CD8-positive, alpha-beta memory T cell (primary cell): ENCODE measurements around the gene KXD1. TPM values are rescaled to one million over a fixed set of nuclear protein-coding genes. Genes with fewer than 3 reads are reported as not detected.
"Not testable (repeated sequence)": the region's sequence is repeated elsewhere in the genome, so short reads cannot be mapped to it uniquely, and the experiment has no call there.

Source experiments
- CTCF ChIA-PET: fragments of 350-600 bp; sonication (Branson Sonifier 250); formaldehyde crosslinking; loops from one replicate; lab custom pipeline; 2021; ENCODE audit warnings: antibody characterized with exemption; lab: Charles Lee
- POLR2A ChIA-PET: fragments of 350-600 bp; sonication (Branson Sonifier 250); formaldehyde crosslinking; loops from one replicate; lab custom pipeline; 2021; ENCODE audit warnings: antibody characterized with exemption; lab: Charles Lee
- DNase-seq, 5 donors: peaks; one replicate each; pipeline versions ENCODE4 v3.0.0 to v3.0.0-alpha.2; 2020 to 2022; ENCODE audit warnings: mixed read lengths in 1 of 5
- H3K27ac ChIP-seq: one replicate; pipeline ENCODE4 v1.7.0; 2013; ENCODE audit warnings: low read depth, mild to moderate bottlenecking, low read length, moderate library complexity
- H3K27me3 ChIP-seq: 2 replicates; pipeline ENCODE4 v1.7.0; 2013; ENCODE audit warnings: low read length, mild to moderate bottlenecking; ENCODE audit not compliant: insufficient read depth, poor library complexity, severe bottlenecking
- H3K36me3 ChIP-seq: 2 replicates; pipeline ENCODE4 v1.7.0; 2013; ENCODE audit warnings: mild to moderate bottlenecking, low read length, moderate library complexity; ENCODE audit not compliant: insufficient read depth
- H3K4me1 ChIP-seq: 2 replicates; pipeline ENCODE4 v1.7.0; 2013; ENCODE audit warnings: mild to moderate bottlenecking, low read length, moderate library complexity; ENCODE audit not compliant: insufficient read depth
- H3K4me3 ChIP-seq: 2 replicates; pipeline ENCODE4 v1.7.0; 2013; ENCODE audit warnings: mild to moderate bottlenecking, low read length
- H3K9me3 ChIP-seq: 2 replicates; pipeline ENCODE4 v1.7.0; 2013; ENCODE audit warnings: mild to moderate bottlenecking, low read length
- H3K27ac Mint-ChIP-seq, 8 donors: one replicate each; pipeline ENCODE4 v1.8.0; 2020 to 2021; ENCODE audit warnings: mixed read lengths in 8 of 8, mild to moderate bottlenecking in 6 of 8, inconsistent platforms in 3 of 8, moderate library complexity in 3 of 8
- H3K27me3 Mint-ChIP-seq, 2 donors: one replicate each; pipeline ENCODE4 v1.8.0; 2020 to 2021; ENCODE audit warnings: mixed read lengths in 2 of 2, mild to moderate bottlenecking in 1 of 2, moderate library complexity in 1 of 2
- H3K36me3 Mint-ChIP-seq, 3 donors: one replicate each; pipeline ENCODE4 v1.8.0; 2020 to 2021; ENCODE audit warnings: mixed read lengths in 3 of 3, inconsistent platforms in 1 of 3, mild to moderate bottlenecking in 1 of 3
- H3K4me1 Mint-ChIP-seq, 3 donors: one replicate each; pipeline ENCODE4 v1.8.0; 2020 to 2021; ENCODE audit warnings: mixed read lengths in 3 of 3, inconsistent platforms in 1 of 3, mild to moderate bottlenecking in 1 of 3
- H3K4me3 Mint-ChIP-seq, 7 donors: one replicate each; pipeline ENCODE4 v1.8.0; 2020 to 2021; ENCODE audit warnings: mixed read lengths in 7 of 7, mild to moderate bottlenecking in 6 of 7, moderate library complexity in 4 of 7, inconsistent platforms in 2 of 7
- H3K9me3 Mint-ChIP-seq, 5 donors: one replicate each; pipeline ENCODE4 v1.8.0; 2020 to 2022; ENCODE audit warnings: mixed read lengths in 5 of 5, mild to moderate bottlenecking in 3 of 5, moderate library complexity in 2 of 5, inconsistent platforms in 1 of 5
- polyA plus RNA-seq: library from polyadenylated mRNA; unstranded; fragments of 300-500 nt; fragmentation: Illumina TruSeq; gene quantifications from one replicate; pipeline ENCODE4 v1.2.3, GENCODE V29; 2021
- total RNA-seq, 2 experiments: library from RNA; stranded (reverse); gene quantifications; one replicate each; pipeline ENCODE4 v1.2.3, GENCODE V29; 2021

Gene KXD1
- total and polyA plus RNA-seq, 3 experiments from 2014 or later: 84.4 to 128 (median 127) TPM

DNA sequence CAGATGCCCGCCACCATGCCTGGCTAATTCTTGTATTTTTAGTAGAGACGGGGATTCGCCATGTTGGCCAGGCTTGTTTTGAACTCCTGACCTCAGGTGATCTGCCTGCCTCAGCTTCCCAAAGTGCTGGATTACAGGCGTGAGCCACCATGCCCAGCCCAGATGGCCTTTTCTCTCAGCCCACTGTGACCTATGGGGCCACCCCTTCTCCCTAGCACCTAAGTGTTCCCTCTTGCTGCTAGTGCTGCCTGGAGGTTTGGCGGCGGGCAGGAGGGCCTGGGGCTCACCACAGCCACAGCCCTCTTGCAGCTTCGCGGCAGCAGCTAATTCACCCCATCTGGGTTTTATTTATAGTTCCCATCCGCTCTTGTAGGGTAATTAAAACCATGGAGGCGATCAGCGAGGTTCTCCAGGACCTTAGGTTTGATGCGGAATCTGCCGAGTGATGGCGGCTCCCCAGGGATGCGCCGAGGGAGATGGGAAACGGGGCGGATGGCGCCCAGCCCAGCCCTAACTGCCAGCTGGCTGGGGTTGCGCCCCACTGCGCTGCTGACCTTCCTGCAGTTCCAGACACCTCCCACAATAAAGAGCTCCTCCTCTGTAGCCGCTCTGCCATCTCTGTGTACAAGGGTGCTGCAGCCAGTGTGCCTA lies 34.2 kb downstream of the KXD1 start:
- Histone ChIP-seq H3K4me1 (peaks cover 36% of the 10 kb centered on the region), H3K36me3 (peaks cover 6% of the 10 kb centered on the region), H3K9me3 (no peaks in the 10 kb centered on the region), H3K27ac (no peak overlapping the region), H3K4me3 (no peak overlapping the region), H3K27me3 (peaks cover 1% of the 10 kb centered on the region)
- ChIA-PET POLR2A (interaction anchor here (0.9 kb wide), 1 partner anchor 48 kb away, joined by 3 read pairs; no protein-coding TSS in a partner anchor), CTCF (interaction anchor here (0.8 to 4.3 kb wide), 3 partner anchors 15 to 256 kb away, joined by 3 to 25 read pairs (median 3); no protein-coding TSS in a partner anchor)
- peaks cover 0 to 3% of the 10 kb centered on the region in 2 donors for H3K27me3 Mint-ChIP-seq
- H3K9me3 Mint-ChIP-seq: no peaks in the 10 kb centered on the region
- H3K36me3 Mint-ChIP-seq: peaks cover 0 to 21% (median 0%) of the 10 kb centered on the region in 3 donors
- H3K27ac Mint-ChIP-seq: peak overlapping the region in 4 of 8 donors; percentile 45 to 86 (median 70)
- peak overlapping the region in 4 of 7 donors; percentile 15 to 67 (median 42) for H3K4me3 Mint-ChIP-seq
- peaks cover 33 to 46% (median 38%) of the 10 kb centered on the region in 3 donors for H3K4me1 Mint-ChIP-seq
- DNase-seq: peak in 1 of 5 donors; percentile 41

DNA sequence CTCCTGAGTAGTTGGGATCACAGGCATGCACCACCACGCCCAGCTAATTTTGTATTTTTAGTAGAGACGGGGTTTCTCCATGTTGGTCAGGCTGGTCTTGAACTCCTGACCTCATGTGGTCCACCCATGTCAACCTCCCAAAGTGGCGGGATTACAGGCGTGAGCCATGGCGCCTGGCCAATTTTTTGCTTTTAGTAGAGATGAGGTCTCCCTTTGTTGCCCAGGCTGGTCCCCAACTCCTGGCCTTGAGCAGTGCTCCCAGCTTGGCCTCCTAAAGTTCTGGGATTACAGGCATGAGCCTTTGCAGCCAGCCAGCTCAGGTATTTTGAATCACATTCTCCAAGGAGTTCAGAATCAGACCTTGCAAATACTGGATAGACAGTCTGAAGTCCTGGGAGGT lies 35.1 kb downstream of the KXD1 start:
- not testable (repeated sequence) for H3K9me3 ChIP-seq
- H3K4me1 ChIP-seq: peaks cover 34% of the 10 kb centered on the region
- H3K4me1 Mint-ChIP-seq: peaks cover 31 to 43% (median 36%) of the 10 kb centered on the region in 3 donors

DNA sequence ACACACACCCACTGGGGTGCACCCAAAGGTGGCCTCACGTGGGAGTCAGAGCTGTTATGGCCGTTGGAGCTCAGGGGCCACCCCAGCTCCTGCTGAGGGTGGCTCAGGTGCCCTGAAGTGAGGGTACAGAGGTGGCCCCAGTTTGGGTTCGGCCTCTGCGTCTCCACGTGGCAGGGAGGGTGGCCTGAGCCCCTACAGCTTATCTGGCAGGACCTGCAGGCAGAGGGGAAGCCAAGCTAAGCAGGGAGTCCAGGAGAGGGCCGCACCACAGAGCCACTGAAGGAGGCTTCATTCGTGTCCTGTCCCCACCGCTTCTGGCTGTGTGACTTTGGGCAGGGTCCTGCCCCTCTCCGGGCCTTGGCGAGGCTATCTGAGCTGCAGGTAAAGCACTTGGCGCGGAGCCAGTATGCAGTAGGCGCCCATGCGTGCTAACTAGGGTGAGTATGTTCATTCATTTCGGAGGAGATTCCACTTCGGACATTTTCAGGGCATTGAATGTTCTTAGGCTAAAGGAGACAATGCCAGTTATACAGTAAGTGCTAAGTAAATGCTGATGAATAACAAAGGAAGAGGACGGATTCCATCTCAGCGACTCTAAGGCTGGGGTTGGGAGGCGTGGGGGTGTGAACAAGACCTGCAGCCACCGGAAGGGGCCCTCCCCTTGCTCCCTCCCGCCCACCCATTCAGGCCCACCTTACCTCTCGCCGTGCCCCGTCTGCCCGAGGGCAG lies 35.9 kb downstream of the KXD1 start:
- H3K9me3 Mint-ChIP-seq: no peaks in the 10 kb centered on the region
- H3K36me3 Mint-ChIP-seq: peaks cover 0 to 21% (median 0%) of the 10 kb centered on the region in 3 donors
- peaks cover 28% of the 10 kb centered on the region for H3K4me1 ChIP-seq
- no peak overlapping the region for H3K27ac ChIP-seq
- H3K27me3 ChIP-seq: peaks cover 4% of the 10 kb centered on the region
- no peaks in the 10 kb centered on the region for H3K9me3 ChIP-seq
- peak overlapping the region; percentile 56 to 74 (median 71) for H3K4me3 Mint-ChIP-seq
- H3K4me3 ChIP-seq: no peak overlapping the region
- POLR2A ChIA-PET: interaction anchor here (0.5 to 1.6 kb wide), 10 partner anchors 12 to 1223 kb away, joined by 3 to 5 read pairs (median 3); partner anchors contain the start of genes KXD1, TMEM59L and UBA52
- peaks cover 6% of the 10 kb centered on the region for H3K36me3 ChIP-seq
- H3K27me3 Mint-ChIP-seq: peaks cover 0 to 3% of the 10 kb centered on the region in 2 donors
- H3K4me1 Mint-ChIP-seq: peaks cover 24 to 36% (median 29%) of the 10 kb centered on the region in 3 donors
- CTCF ChIA-PET: interaction anchor here (0.6 to 4.3 kb wide), 24 partner anchors 8 to 397 kb away, joined by 3 to 25 read pairs (median 4); partner anchors contain the start of genes COPE, DDX49 and UBA52
- DNase-seq: peak in 1 of 5 donors; percentile 52
- H3K27ac Mint-ChIP-seq: peak overlapping the region; percentile 29 to 86 (median 62)

More for the DNA sequence above, 35.1 kb downstream of the KXD1 start:
- Mint-ChIP-seq H3K27ac (peak overlapping the region in 5 of 8 donors; percentile 8 to 74 (median 54)), H3K36me3 (peaks cover 0 to 21% (median 0%) of the 10 kb centered on the region in 3 donors), H3K4me3 (peak overlapping the region in 2 of 7 donors; percentile 11 to 70)
- CTCF ChIA-PET: interaction anchor here (1.0 to 4.3 kb wide), 4 partner anchors 15 to 255 kb away, joined by 3 to 25 read pairs (median 6); partner anchors contain the start of gene UBA52
- not testable (repeated sequence) for H3K36me3 ChIP-seq, H3K9me3 Mint-ChIP-seq, H3K27me3 ChIP-seq, H3K4me3 ChIP-seq, H3K27ac ChIP-seq, H3K27me3 Mint-ChIP-seq
- DNase-seq: peak in 1 of 5 donors; percentile 42
- POLR2A ChIA-PET: interaction anchor here (0.5 to 1.6 kb wide), 4 partner anchors 11 to 21 kb away, joined by 3 to 5 read pairs (median 4); partner anchors contain the start of genes TMEM59L and UBA52

DNA sequence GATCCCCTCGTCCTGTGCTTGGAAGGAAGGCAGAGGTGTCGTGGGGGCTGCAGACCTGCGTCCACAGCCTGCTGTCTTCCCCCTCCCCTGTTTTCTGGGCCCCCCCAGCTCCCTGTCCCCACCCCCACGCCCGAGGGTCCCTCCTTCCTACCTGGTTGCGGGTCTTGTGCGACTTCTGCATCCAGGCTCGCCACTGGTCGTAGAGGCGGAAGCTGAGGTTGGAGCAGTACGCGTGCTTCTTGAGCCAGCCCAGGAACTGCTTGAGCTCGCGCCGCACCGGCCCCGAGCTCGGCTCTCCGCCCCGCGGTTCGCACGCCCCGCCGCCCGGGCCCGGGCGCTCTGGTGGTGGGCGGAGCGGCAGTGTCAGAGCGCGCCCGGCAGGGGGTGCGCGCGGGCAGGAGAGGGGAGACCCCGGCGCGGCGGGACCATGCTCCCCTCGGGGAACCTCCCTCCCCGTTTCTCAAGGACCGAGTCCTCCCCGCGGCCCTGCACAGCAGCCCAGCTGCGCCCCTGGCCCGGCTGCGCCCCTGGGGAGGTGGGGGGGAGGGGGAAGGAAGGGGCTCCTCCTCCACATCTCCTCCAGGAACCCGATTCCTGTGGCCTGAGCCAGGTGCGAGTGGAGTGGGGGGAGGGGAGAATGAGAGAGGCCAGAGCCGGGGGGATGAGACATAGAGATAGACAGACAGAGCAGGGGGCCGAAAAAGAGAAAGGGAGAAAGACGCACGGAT lies 36.6 kb downstream of the KXD1 start:
- H3K27ac ChIP-seq: peak overlapping the region; percentile 38
- H3K4me3 ChIP-seq: peak overlapping the region; percentile 75
- peaks cover 6% of the 10 kb centered on the region for H3K36me3 ChIP-seq
- peaks cover 24 to 36% (median 29%) of the 10 kb centered on the region in 3 donors for H3K4me1 Mint-ChIP-seq
- DNase-seq: peak; percentile 66 to 81 (median 72)
- POLR2A ChIA-PET: interaction anchor here (0.5 to 1.6 kb wide), 6 partner anchors 18 to 1120 kb away, joined by 3 to 5 read pairs (median 3); partner anchors contain the start of genes KXD1 and UBA52
- peak overlapping the region; percentile 68 to 79 (median 77) for H3K4me3 Mint-ChIP-seq
- peaks cover 0 to 19% (median 0%) of the 10 kb centered on the region in 3 donors for H3K36me3 Mint-ChIP-seq
- CTCF ChIA-PET: interaction anchor here (0.6 to 4.3 kb wide), 24 partner anchors 8 to 396 kb away, joined by 3 to 25 read pairs (median 4); partner anchors contain the start of genes COPE and DDX49
- no peaks in the 10 kb centered on the region for H3K9me3 ChIP-seq
- H3K9me3 Mint-ChIP-seq: no peaks in the 10 kb centered on the region
- peaks cover 28% of the 10 kb centered on the region for H3K4me1 ChIP-seq
- peak overlapping the region; percentile 56 to 89 (median 82) for H3K27ac Mint-ChIP-seq
- peaks cover under 1 to 3% of the 10 kb centered on the region in 2 donors for H3K27me3 Mint-ChIP-seq
- peaks cover 4% of the 10 kb centered on the region for H3K27me3 ChIP-seq

DNA sequence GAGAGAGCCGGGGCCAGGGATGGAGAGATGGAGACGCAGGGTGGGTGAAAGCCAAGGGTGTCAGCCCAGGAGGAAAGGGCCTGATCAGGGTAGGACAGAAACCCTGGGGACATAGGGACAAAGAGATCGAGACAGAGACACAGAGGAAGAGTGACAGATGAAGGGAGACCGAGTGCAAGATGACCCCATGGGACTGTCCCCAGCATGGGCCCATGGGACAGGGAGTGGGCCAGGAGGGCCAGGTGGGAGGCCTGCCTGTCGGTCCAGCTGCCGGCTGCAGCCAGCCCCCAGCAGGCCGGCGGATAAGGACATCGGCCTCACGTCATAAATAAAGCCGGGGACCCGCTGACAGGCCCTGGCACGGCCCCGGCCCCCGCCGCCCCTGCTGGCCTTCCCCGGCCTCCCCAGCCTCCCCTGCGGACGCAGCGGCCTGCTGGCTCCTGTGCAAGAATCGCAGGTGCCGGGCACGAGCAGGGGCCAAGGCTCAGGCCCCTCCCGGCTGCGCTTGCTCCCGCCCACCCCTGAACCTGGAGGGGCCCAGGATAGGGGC lies 37.2 kb downstream of the KXD1 start:
- H3K27ac ChIP-seq: peak overlapping the region; percentile 38
- H3K4me1 ChIP-seq: peaks cover 23% of the 10 kb centered on the region
- H3K9me3 ChIP-seq: no peaks in the 10 kb centered on the region
- Mint-ChIP-seq H3K4me3 (peak overlapping the region; percentile 68 to 79 (median 77)), H3K9me3 (no peaks in the 10 kb centered on the region), H3K4me1 (peaks cover 20 to 32% (median 24%) of the 10 kb centered on the region in 3 donors), H3K27ac (peak overlapping the region in 7 of 8 donors; percentile 71 to 89 (median 82)), H3K36me3 (peaks cover 0 to 18% (median 0%) of the 10 kb centered on the region in 3 donors), H3K27me3 (peaks cover 3 to 5% of the 10 kb centered on the region in 2 donors)
- peak overlapping the region; percentile 75 for H3K4me3 ChIP-seq
- peak in 1 of 5 donors; percentile 44 for DNase-seq
- POLR2A ChIA-PET: no interaction called here
- peaks cover 6% of the 10 kb centered on the region for H3K36me3 ChIP-seq
- CTCF ChIA-PET: interaction anchor here (1.0 to 4.3 kb wide), 9 partner anchors 74 to 395 kb away, joined by 3 to 25 read pairs (median 3); no protein-coding TSS in a partner anchor
- H3K27me3 ChIP-seq: peaks cover 4% of the 10 kb centered on the region

DNA sequence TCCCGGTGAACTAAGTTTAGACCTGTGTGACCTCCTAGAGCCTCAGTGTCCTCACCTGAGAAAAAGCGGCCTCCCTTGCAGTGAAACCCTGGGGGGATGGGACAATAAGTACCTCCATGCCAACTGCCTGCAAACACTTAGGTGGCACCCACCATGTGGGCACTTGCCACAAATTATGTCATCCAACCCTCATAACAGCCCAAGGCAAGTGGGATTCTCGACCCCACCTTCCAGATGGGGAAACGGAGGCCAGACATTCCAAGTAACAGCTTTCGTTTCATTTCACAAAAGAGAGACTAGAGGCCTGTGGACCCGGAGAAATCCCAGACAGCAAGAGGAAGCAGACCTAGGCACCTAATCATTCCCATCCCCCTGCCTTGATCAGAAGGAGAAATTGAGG lies 37.8 kb downstream of the KXD1 start:
- Mint-ChIP-seq H3K36me3 (peaks cover 0 to 16% (median 0%) of the 10 kb centered on the region in 3 donors), H3K27ac (peak overlapping the region in 3 of 8 donors; percentile 35 to 57 (median 55)), H3K4me3 (peak overlapping the region in 5 of 7 donors; percentile 37 to 55 (median 46)), H3K4me1 (peaks cover 16 to 27% (median 19%) of the 10 kb centered on the region in 3 donors), H3K27me3 (peaks cover 3 to 6% of the 10 kb centered on the region in 2 donors), H3K9me3 (no peaks in the 10 kb centered on the region)
- peak in 1 of 5 donors; percentile 47 for DNase-seq
- Histone ChIP-seq H3K27ac (no peak overlapping the region), H3K4me3 (no peak overlapping the region), H3K36me3 (peaks cover 6% of the 10 kb centered on the region), H3K27me3 (peaks cover 4% of the 10 kb centered on the region), H3K4me1 (peaks cover 17% of the 10 kb centered on the region), H3K9me3 (no peaks in the 10 kb centered on the region)
- ChIA-PET POLR2A (no interaction called here), CTCF (interaction anchor here (0.6 to 4.3 kb wide), 2 partner anchors 124 to 253 kb away, joined by 3 to 25 read pairs; no protein-coding TSS in a partner anchor)
